HuH-7.5 (cell line): Measurements from ENCODE around the gene GTPBP1.
A peak's percentile ranks its signal among the peaks of the same experiment; 100 is the strongest.

Experiments used
- DNase-seq: peaks from one replicate; pipeline ENCODE4 v3.0.0; 2011; ENCODE audit warnings: low spot score

Gene GTPBP1

GRCh38 chr22:38705235-38706100 lies at the start of gene GTPBP1:
GTPBP1 (plus strand) TSS chr22:38705944; CDS start chr22:38705956, 12 bp downstream.
- peak; percentile 96 for DNase-seq

- peak; percentile 91 for DNase-seq
These were observed 49.3 kb upstream of the GTPBP1 start, which contains the start of the genes CBY1 and FAM227A for GRCh38 chr22:38656256-38657044. CBY1 (plus strand) TSS chr22:38656638; CDS start chr22:38668055, 11,417 bp downstream. FAM227A (minus strand) TSS chr22:38656392; CDS start chr22:38650168, 6,224 bp downstream.

GRCh38 chr22:38657045-38657909 lies 48.5 kb upstream of the GTPBP1 start:
- no peak for DNase-seq

GRCh38 chr22:38674888-38675287 lies 30.9 kb upstream of the GTPBP1 start:
- no peak for DNase-seq

GRCh38 chr22:38675833-38676232 lies 29.9 kb upstream of the GTPBP1 start:
- no peak for DNase-seq

GRCh38 chr22:38681582-38682335 lies 24.0 kb upstream of the GTPBP1 start, which contains the start of gene TOMM22:
TOMM22 (plus strand) TSS chr22:38681957; CDS start chr22:38681979, 22 bp downstream.
- DNase-seq, result peak; percentile 84

GRCh38 chr22:38684895-38685294 lies 20.8 kb upstream of the GTPBP1 start:
- no peak for DNase-seq

- DNase-seq, result no peak
These were observed 20.0 kb upstream of the GTPBP1 start for GRCh38 chr22:38685761-38686160.

- no peak for DNase-seq
These were observed 16.1 kb upstream of the GTPBP1 start for GRCh38 chr22:38689651-38690050.

- peak; percentile 51 for DNase-seq
These were observed 11.7 kb upstream of the GTPBP1 start for GRCh38 chr22:38694049-38694448.

- no peak for DNase-seq
These were observed 10.8 kb upstream of the GTPBP1 start for GRCh38 chr22:38694940-38695339.

GRCh38 chr22:38696606-38697424 lies 8.9 kb upstream of the GTPBP1 start:
- DNase-seq, result peak; percentile 27

- no peak for DNase-seq
These were observed 8.2 kb upstream of the GTPBP1 start for GRCh38 chr22:38697425-38698089.

- DNase-seq, result no peak
These were observed 7.2 kb upstream of the GTPBP1 start for GRCh38 chr22:38698407-38699094.

GRCh38 chr22:38699143-38699542 lies 6.6 kb upstream of the GTPBP1 start:
- no peak for DNase-seq

- DNase-seq, result no peak
These were observed 6.0 kb upstream of the GTPBP1 start for GRCh38 chr22:38699784-38700183.

- no peak for DNase-seq
These were observed 5.4 kb upstream of the GTPBP1 start for GRCh38 chr22:38700270-38700788.

GRCh38 chr22:38700789-38701628 lies 4.7 kb upstream of the GTPBP1 start, which contains the start of gene JOSD1:
JOSD1 (minus strand) TSS chr22:38700943; CDS start chr22:38699987, 956 bp downstream.
- DNase-seq, result peak; percentile 79
